ENCODE results near the gene NKD1. TPM values are rescaled to one million over a fixed set of nuclear protein-coding genes. Genes with fewer than 3 reads are reported as not detected.

Gene NKD1
- total RNA-seq, 1 donor from 2014 or later = 0.33 TPM

DNA sequence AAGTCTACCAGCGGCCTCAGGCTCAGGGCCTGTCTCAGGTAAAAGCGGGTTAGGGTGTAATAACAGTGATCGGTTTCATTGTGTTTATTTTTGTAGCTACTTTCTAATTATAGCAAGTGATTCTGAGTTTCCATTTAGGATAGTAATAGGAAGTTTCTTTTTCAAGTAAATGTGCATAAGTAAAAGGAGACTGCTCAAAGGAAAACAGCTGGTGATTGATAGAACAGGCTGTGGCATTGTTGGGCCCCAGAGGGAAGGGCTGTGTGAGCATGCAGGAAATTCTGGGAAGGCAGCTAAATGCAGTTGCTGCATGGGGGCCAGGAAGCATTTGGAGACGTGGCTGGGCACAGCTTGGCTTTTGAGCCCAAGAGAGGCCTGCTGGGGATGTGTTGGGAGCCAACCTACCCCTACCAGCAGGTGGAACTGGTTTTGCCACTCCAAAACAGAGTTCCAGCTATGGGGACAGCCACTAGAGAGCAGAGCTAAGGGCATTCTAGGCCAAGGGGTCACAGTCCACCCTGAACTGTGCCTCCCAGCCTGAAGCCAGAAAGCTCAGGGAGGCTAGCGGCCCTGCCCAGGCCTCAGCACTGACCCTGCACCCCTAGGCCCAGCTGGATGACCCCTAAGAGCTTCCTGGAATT, 120.3 kb downstream of the NKD1 start:
- H3K4me3 ChIP-seq (ENCODE audit: low read depth, low read length) = no peak overlapping the region
- DNase-seq (ENCODE audit: low read depth) = no peak
- TF ChIP-seq, protein P1, sequence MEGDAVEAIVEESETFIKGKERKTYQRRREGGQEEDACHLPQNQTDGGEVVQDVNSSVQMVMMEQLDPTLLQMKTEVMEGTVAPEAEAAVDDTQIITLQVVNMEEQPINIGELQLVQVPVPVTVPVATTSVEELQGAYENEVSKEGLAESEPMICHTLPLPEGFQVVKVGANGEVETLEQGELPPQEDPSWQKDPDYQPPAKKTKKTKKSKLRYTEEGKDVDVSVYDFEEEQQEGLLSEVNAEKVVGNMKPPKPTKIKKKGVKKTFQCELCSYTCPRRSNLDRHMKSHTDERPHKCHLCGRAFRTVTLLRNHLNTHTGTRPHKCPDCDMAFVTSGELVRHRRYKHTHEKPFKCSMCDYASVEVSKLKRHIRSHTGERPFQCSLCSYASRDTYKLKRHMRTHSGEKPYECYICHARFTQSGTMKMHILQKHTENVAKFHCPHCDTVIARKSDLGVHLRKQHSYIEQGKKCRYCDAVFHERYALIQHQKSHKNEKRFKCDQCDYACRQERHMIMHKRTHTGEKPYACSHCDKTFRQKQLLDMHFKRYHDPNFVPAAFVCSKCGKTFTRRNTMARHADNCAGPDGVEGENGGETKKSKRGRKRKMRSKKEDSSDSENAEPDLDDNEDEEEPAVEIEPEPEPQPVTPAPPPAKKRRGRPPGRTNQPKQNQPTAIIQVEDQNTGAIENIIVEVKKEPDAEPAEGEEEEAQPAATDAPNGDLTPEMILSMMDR (IDR thresholded peaks at IDR 0.05; ENCODE audit: insufficient read depth, low read length, poor library complexity, severe bottlenecking) = no peak
- H3K27me3 ChIP-seq (ENCODE audit: control insufficient read depth, insufficient read depth, low read length) = no peaks in the 10 kb centered on the region
- no peaks in the 10 kb centered on the region for H3K36me3 ChIP-seq (ENCODE audit: control insufficient read depth, insufficient read depth, low read length)

GRCh38 chr16:50669741-50670140, 121.5 kb downstream of the NKD1 start:
- no peak for DNase-seq (ENCODE audit: low read depth)
- H3K27me3 ChIP-seq (ENCODE audit: control insufficient read depth, insufficient read depth, low read length) = peaks cover 2% of the 10 kb centered on the region
- TF ChIP-seq, protein P1 (IDR thresholded peaks at IDR 0.05; ENCODE audit: insufficient read depth, low read length, poor library complexity, severe bottlenecking) = no peak

DNA sequence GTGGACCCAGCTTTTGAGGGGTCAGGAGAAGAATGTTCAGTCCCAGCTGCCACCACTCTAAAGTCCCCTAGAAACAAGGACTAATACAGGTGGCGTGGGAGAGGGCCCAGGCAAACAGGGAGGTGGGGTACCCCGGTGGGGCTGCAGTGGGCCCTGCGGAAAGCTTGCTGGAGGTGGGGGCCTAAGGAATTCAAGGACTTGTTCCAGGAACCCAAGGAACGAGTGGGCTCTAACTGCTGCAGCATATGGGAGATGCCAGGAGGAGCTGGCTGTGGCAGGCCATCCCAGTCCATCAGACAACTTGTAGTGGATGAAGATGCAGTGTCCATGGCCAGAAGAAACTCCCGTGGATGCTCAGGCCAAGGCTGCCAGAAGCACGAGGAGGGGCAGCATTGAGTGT, 122.3 kb downstream of the NKD1 start:
- peaks cover 2% of the 10 kb centered on the region for H3K27me3 ChIP-seq (ENCODE audit: control insufficient read depth, insufficient read depth, low read length)
- no peak for DNase-seq (ENCODE audit: low read depth)

More at GRCh38 chr16:50669741-50670140, 121.5 kb downstream of the NKD1 start:
- H3K4me3 ChIP-seq (ENCODE audit: low read depth, low read length) = no peak overlapping the region
- no peaks in the 10 kb centered on the region for H3K36me3 ChIP-seq (ENCODE audit: control insufficient read depth, insufficient read depth, low read length)

DNA sequence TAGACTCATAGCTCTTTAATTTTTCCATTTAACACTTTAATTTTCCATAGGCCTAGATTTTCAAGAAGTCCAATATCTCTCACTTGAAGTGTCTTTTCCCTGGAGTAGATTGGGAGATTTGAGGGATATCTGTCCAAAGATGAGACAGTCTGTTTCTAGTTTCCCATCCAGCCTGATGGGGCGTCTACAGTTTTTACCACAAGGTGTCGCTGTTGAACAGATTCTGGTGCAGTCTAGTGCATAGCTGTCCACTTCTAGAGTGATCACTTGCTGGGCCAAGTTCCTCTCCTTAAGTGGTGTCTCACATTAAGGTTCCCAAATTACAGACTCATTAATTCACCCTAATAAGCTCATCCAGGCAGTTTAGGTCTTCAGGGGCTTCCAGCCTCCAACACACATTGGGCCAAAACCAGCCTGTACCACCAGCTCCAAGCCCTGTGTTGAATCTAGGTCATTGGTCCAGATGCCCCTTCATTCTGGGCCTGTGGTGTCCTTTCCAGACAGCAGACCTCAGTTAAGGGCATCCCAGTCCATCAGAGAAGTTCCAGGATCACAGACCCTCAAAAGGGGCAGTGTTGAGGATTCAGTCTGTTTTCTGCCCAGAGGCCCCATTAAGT, 123.6 kb downstream of the NKD1 start:
- no peak overlapping the region for H3K4me3 ChIP-seq (ENCODE audit: low read depth, low read length)
- peaks cover 2% of the 10 kb centered on the region for H3K27me3 ChIP-seq (ENCODE audit: control insufficient read depth, insufficient read depth, low read length)
- TF ChIP-seq, protein P1 (IDR thresholded peaks at IDR 0.05; ENCODE audit: insufficient read depth, low read length, poor library complexity, severe bottlenecking) = peak; percentile 51
- no peaks in the 10 kb centered on the region for H3K36me3 ChIP-seq (ENCODE audit: control insufficient read depth, insufficient read depth, low read length)
- no peak for DNase-seq (ENCODE audit: low read depth)

More for the DNA sequence above, 122.3 kb downstream of the NKD1 start:
- Histone ChIP-seq H3K36me3 (ENCODE audit: control insufficient read depth, insufficient read depth, low read length) (no peaks in the 10 kb centered on the region), H3K4me3 (ENCODE audit: low read depth, low read length) (no peak overlapping the region)
- TF ChIP-seq, protein P1 (IDR thresholded peaks at IDR 0.05; ENCODE audit: insufficient read depth, low read length, poor library complexity, severe bottlenecking) = no peak

- TF ChIP-seq, protein P1 (IDR thresholded peaks at IDR 0.05; ENCODE audit: insufficient read depth, low read length, poor library complexity, severe bottlenecking) = no peak
- H3K4me3 ChIP-seq (ENCODE audit: low read depth, low read length) = no peak overlapping the region
- peaks cover 2% of the 10 kb centered on the region for H3K27me3 ChIP-seq (ENCODE audit: control insufficient read depth, insufficient read depth, low read length)
- no peaks in the 10 kb centered on the region for H3K36me3 ChIP-seq (ENCODE audit: control insufficient read depth, insufficient read depth, low read length)
- DNase-seq (ENCODE audit: low read depth) = no peak
Measured at GRCh38 chr16:50673496-50674275, 125.5 kb downstream of the NKD1 start.
